ENCODE data around the gene ALDH1A1. TPM values are rescaled to one million over a fixed set of nuclear protein-coding genes. Genes with fewer than 3 reads are reported as not detected.

Gene ALDH1A1
- total RNA-seq, 1 experiment from 2014 or later = 1.9 TPM

DNA sequence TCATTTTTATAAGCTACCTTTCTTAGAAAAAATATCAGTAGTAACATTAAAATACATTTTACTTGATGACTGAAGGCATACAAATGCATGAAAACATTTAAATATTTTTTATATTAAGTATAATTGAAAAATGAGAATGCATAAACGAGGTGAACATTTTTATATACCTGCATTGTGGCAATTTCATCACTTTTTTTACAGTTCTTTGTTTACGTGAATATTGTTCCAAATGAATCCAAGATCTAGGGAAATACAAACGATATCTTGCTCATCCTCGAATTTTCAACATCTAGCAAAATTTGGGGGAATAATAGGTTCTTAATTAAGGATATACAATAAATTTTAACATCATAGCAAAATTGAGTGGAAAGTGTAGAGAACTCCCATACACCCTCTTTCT, 45.5 kb upstream of the ALDH1A1 start:
- TF ChIP-seq ZMAT4 (CRISPR knock-in tag; IDR thresholded peaks at IDR 0.05) (no peak), ERG (CRISPR knock-in tag; IDR thresholded peaks at IDR 0.05) (no peak), NR1H2 (CRISPR knock-in tag; IDR thresholded peaks at IDR 0.05) (no peak), E2F1 (CRISPR knock-in tag; IDR thresholded peaks at IDR 0.05) (no peak)
- H3K36me3 Mint-ChIP-seq = no peaks in the 10 kb centered on the region

DNA sequence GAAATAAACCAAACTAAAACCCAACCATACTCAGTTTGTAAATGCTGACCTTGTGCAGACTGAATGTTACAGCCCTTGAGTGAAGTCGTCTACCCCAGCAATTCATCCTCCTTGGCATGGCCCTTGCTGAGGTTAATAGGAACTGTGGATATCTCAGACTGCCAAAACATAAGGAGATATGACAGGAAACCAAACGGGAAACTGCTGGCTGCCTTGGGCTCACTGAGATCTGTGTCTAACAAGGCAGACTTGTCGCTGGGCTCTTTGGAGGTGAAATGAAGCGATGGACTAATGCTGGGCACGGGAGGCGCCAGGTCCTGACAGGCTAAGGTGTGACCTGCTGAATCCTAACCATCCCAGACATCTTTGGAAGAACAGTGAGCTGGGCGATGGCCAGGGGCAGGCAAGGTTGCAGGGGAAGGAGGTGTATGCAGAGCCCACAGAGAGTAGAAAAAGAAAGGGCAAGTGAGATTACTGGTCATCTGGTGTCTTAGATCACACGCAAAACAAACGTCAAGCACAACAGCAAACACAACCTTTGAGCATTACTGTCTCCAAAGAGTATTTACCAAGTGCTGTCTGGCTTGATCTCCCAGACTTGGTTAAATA, 44.6 kb upstream of the ALDH1A1 start:
- H3K4me3 Mint-ChIP-seq = no peak overlapping the region
- no peak overlapping the region for H3K27ac Mint-ChIP-seq
- H3K36me3 Mint-ChIP-seq = no peaks in the 10 kb centered on the region
- no peaks in the 10 kb centered on the region for H3K9me3 Mint-ChIP-seq
- ATAC-seq (no peak; the same call in 1 of the 2 replicates), DNase-seq (ENCODE audit: low spot score) (no peak)
- CTCF ChIA-PET = no interaction called here
- no peaks in the 10 kb centered on the region for H3K27me3 Mint-ChIP-seq (ENCODE audit: low read depth)
- POLR2A ChIA-PET = no interaction called here
- peaks cover 8% of the 10 kb centered on the region for H3K4me1 Mint-ChIP-seq
- TF ChIP-seq SMAD4 (CRISPR knock-in tag; IDR thresholded peaks at IDR 0.05) (no peak), SMAD3 (CRISPR knock-in tag; IDR thresholded peaks at IDR 0.05; ENCODE audit: borderline replicate concordance) (no peak), NR1H2 (CRISPR knock-in tag; IDR thresholded peaks at IDR 0.05) (no peak), GABPB1 (CRISPR knock-in tag; IDR thresholded peaks at IDR 0.05) (peak; percentile 38; the same call in 1 of the 2 replicates)

More for the DNA sequence above, 45.5 kb upstream of the ALDH1A1 start:
- Mint-ChIP-seq H3K4me1 (0 out of 2 replicates have a peak, but pooled peaks cover 6% of the 10 kb centered on the region), H3K9me3 (no peaks in the 10 kb centered on the region), H3K4me3 (no peak overlapping the region), H3K27ac (no peak overlapping the region), H3K27me3 (ENCODE audit: low read depth) (no peaks in the 10 kb centered on the region)
- POLR2A ChIA-PET = no interaction called here
- CTCF ChIA-PET = no interaction called here
- ATAC-seq (no peak), DNase-seq (ENCODE audit: low spot score) (no peak)

GRCh38 chr9:72996684-72997314, 43.9 kb upstream of the ALDH1A1 start:
- ChIA-PET CTCF (no interaction called here), POLR2A (no interaction called here)
- Mint-ChIP-seq H3K9me3 (no peaks in the 10 kb centered on the region), H3K27ac (no peak overlapping the region), H3K4me1 (peaks cover 12% of the 10 kb centered on the region), H3K27me3 (ENCODE audit: low read depth) (no peaks in the 10 kb centered on the region), H3K36me3 (no peaks in the 10 kb centered on the region), H3K4me3 (no peak overlapping the region)
- DNase-seq (ENCODE audit: low spot score) (no peak), ATAC-seq (no peak)
- no peak for TF ChIP-seq ZNF512 (CRISPR knock-in tag; IDR thresholded peaks at IDR 0.05; ENCODE audit: borderline replicate concordance)
- TF ChIP-seq KAT7 (CRISPR knock-in tag; IDR thresholded peaks at IDR 0.05; ENCODE audit: borderline replicate concordance) = no peak
- TF ChIP-seq, protein P1, sequence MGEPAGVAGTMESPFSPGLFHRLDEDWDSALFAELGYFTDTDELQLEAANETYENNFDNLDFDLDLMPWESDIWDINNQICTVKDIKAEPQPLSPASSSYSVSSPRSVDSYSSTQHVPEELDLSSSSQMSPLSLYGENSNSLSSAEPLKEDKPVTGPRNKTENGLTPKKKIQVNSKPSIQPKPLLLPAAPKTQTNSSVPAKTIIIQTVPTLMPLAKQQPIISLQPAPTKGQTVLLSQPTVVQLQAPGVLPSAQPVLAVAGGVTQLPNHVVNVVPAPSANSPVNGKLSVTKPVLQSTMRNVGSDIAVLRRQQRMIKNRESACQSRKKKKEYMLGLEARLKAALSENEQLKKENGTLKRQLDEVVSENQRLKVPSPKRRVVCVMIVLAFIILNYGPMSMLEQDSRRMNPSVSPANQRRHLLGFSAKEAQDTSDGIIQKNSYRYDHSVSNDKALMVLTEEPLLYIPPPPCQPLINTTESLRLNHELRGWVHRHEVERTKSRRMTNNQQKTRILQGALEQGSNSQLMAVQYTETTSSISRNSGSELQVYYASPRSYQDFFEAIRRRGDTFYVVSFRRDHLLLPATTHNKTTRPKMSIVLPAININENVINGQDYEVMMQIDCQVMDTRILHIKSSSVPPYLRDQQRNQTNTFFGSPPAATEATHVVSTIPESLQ (CRISPR knock-in tag; IDR thresholded peaks at IDR 0.05) = no peak
- no peak for TF ChIP-seq ATF1 (CRISPR knock-in tag; IDR thresholded peaks at IDR 0.05)
- TF ChIP-seq AFF4 (CRISPR knock-in tag; IDR thresholded peaks at IDR 0.05; ENCODE audit: borderline replicate concordance) = no peak
- no peak for TF ChIP-seq E2F4 (CRISPR knock-in tag; IDR thresholded peaks at IDR 0.05; ENCODE audit: borderline replicate concordance, low read depth)
- no peak for TF ChIP-seq MYBL2 (CRISPR knock-in tag; IDR thresholded peaks at IDR 0.05)
- TF ChIP-seq, protein P2, sequence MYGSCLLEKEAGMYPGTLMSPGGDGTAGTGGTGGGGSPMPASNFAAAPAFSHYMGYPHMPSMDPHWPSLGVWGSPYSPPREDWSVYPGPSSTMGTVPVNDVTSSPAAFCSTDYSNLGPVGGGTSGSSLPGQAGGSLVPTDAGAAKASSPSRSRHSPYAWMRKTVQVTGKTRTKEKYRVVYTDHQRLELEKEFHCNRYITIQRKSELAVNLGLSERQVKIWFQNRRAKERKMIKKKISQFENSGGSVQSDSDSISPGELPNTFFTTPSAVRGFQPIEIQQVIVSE (CRISPR knock-in tag; IDR thresholded peaks at IDR 0.05; ENCODE audit: borderline replicate concordance) = no peak
- no peak for TF ChIP-seq SOX15 (CRISPR knock-in tag; IDR thresholded peaks at IDR 0.05)
